Kidney (tissue), 14 donors: Measurements from ENCODE around the gene PIH1D1. TPM values are rescaled to one million over a fixed set of nuclear protein-coding genes. Genes with fewer than 3 reads are reported as not detected.
A peak's percentile ranks its signal among the peaks of the same experiment; 100 is the strongest.

Experiments
- DNase-seq, 5 donors: peaks; one replicate each; pipeline ENCODE4 v3.0.0-alpha.2; 2013 to 2020
- FAIRE-seq: peaks from 2 replicates; lab custom pipeline; 2012; peaks lifted over from hg19 to GRCh38; lab: Jason Lieb, UNC
- H3K27ac ChIP-seq, 2 donors: one replicate each; pipeline ENCODE4 v1.7.0; 2013; ENCODE audit warnings: low read depth in 2 of 2, low read length in 2 of 2, inconsistent platforms in 1 of 2
- H3K27me3 ChIP-seq: one replicate; pipeline ENCODE4 v1.7.1; 2013; ENCODE audit warnings: low read length, inconsistent platforms; ENCODE audit not compliant: control insufficient read depth, insufficient read depth
- H3K36me3 ChIP-seq, 3 donors: one replicate each; pipeline versions ENCODE4 v1.7.0 to v1.7.1; 2013; ENCODE audit warnings: low read length in 3 of 3, control low read depth in 1 of 3, inconsistent platforms in 1 of 3; ENCODE audit not compliant: insufficient read depth in 3 of 3, control insufficient read depth in 2 of 3
- H3K4me1 ChIP-seq, 3 donors: one replicate each; pipeline versions ENCODE4 v1.7.0 to v1.7.1; 2013; ENCODE audit warnings: low read length in 3 of 3, inconsistent platforms in 1 of 3, low read depth in 1 of 3; ENCODE audit not compliant: control insufficient read depth in 2 of 3, insufficient read depth in 2 of 3
- H3K4me3 ChIP-seq, 3 donors: one replicate each; pipeline versions ENCODE4 v1.7.0 to v1.8.1; 2013; ENCODE audit warnings: low read length in 3 of 3, control low read depth in 1 of 3, inconsistent platforms in 1 of 3
- H3K9ac ChIP-seq, 3 donors: one replicate each; pipeline versions ENCODE4 v1.7.0 to v1.7.1; 2013; ENCODE audit warnings: low read length in 3 of 3, control low read depth in 1 of 3, inconsistent platforms in 1 of 3
- H3K9me3 ChIP-seq, 3 donors: one replicate each; pipeline versions ENCODE4 v1.7.0 to v1.7.1; 2013; ENCODE audit warnings: low read length in 3 of 3, control low read depth in 1 of 3, inconsistent platforms in 1 of 3; ENCODE audit not compliant: control insufficient read depth in 2 of 3, insufficient read depth in 1 of 3
- CTCF ChIP-seq: IDR thresholded peaks from 3 replicates; pipeline ENCODE4 v1.5.1; 2012; ENCODE audit warnings: mild to moderate bottlenecking, moderate library complexity, borderline replicate concordance; ENCODE audit not compliant: insufficient read depth; ENCODE audit errors: extremely low read depth
- intact Hi-C: fragments of 100-400 bp; cut with DNase I; formaldehyde crosslinking; loops from one replicate; pipeline ENCODE4 v1.11.1; 2022
- polyA plus RNA-seq: library from polyadenylated mRNA; stranded (reverse); fragments of 350-450 nt; fragmentation: Illumina TruSeq; extraction: RNeasy Lipid Tissue Mini Kit (QIAGEN cat#74804); gene quantifications from one replicate; pipeline ENCODE4 v1.2.3, GENCODE V29; 2014; ENCODE audit warnings: low read depth, low replicate concordance; ENCODE audit not compliant: insufficient read depth
- total RNA-seq: library from RNA; stranded (reverse); fragmentation: NEBNext Ultra II Directional; extraction: Animal tissue kit (Norgen Biotek cat#: 25700); gene quantifications from one replicate; pipeline ENCODE4 v1.2.1, GENCODE V29; 2021
- donor health status: control.
- donor health status: control.
- donor health status: control.
- donor health status: control.
- donor health status: control.
- donor health status: DM: yes; HTN: yes; CAD: no.
- donor health status: Normal renal cell carcinoma (clear cell type).

PIH1D1 gene
- total and polyA plus RNA-seq, 2 donors from 2014 or later: 74.0 to 97.2 TPM

GRCh38 chr19:49453013-49453756 is 1.6 kb upstream of the PIH1D1 start, which contains the start of gene ALDH16A1:
ALDH16A1 (plus strand) TSS chr19:49453225; CDS start chr19:49453332, 107 bp downstream.
- H3K4me3 ChIP-seq: peak within 1 kb of the TSS; percentile 89 to 98 (median 97)
- H3K27ac ChIP-seq: peak within 1 kb of the TSS; percentile 92 to 97
- FAIRE-seq (no peak), DNase-seq (peak; percentile 98 to 99 (median 99))
- H3K27me3 ChIP-seq: no peaks in the 10 kb centered on the region
- TF ChIP-seq CTCF: peak; percentile 1
- intact Hi-C loops: no loop called here
- peaks cover 0 to 7% (median 3%) of the 10 kb centered on the region in 3 donors for H3K4me1 ChIP-seq
- peak within 1 kb of the TSS; percentile 74 to 98 (median 98) for H3K9ac ChIP-seq
- peaks cover 0 to 2% (median 0%) of the 10 kb centered on the region in 3 donors for H3K36me3 ChIP-seq
- H3K9me3 ChIP-seq: no peaks in the 10 kb centered on the region

- Histone ChIP-seq H3K27me3 (no peaks in the 10 kb centered on the region), H3K9ac (no peak overlapping the region), H3K9me3 (no peaks in the 10 kb centered on the region), H3K4me3 (peak overlapping the region in 1 of 3 donors; percentile 88), H3K4me1 (peaks cover 0 to 7% (median 3%) of the 10 kb centered on the region in 3 donors), H3K27ac (no peak overlapping the region), H3K36me3 (peaks cover 0 to 4% (median 2%) of the 10 kb centered on the region in 3 donors)
- TF ChIP-seq CTCF: no peak
- intact Hi-C loops: no loop called here
- no peak for FAIRE-seq
- no peak for DNase-seq
Measured at GRCh38 chr19:49450405-49450804, 1.2 kb downstream of the PIH1D1 start.

- intact Hi-C loops: loop anchor here (10.0 kb wide), 1 partner anchor 54 kb away; no protein-coding TSS in a partner anchor
- no peak for FAIRE-seq
Measured at GRCh38 chr19:49448432-49448786, 3.2 kb downstream of the PIH1D1 start.

More at GRCh38 chr19:49448432-49448786, 3.2 kb downstream of the PIH1D1 start:
- peaks cover 0 to 4% (median 2%) of the 10 kb centered on the region in 3 donors for H3K36me3 ChIP-seq
- no peak overlapping the region for H3K4me3 ChIP-seq
- DNase-seq: no peak
- no peak overlapping the region for H3K9ac ChIP-seq
- H3K4me1 ChIP-seq: peaks cover 0 to 6% (median 3%) of the 10 kb centered on the region in 3 donors
- no peaks in the 10 kb centered on the region for H3K9me3 ChIP-seq
- TF ChIP-seq CTCF: no peak
- no peak overlapping the region for H3K27ac ChIP-seq
- no peaks in the 10 kb centered on the region for H3K27me3 ChIP-seq
